Tibial artery (tissue), 4 donors: ENCODE results near the gene MRPS23.

Experiments
- DNase-seq, 2 donors: peaks; one replicate each; pipeline ENCODE4 v3.0.0-alpha.2; 2019
- H3K27ac ChIP-seq, 2 donors: fragments of 200-600 bp; sonication (generic) in 1 of 2; 1 replicate in 1 of 2; 2 replicates in 1 of 2; pipeline ENCODE4 v1.5.1; 2018 to 2019; ENCODE audit warnings: mild to moderate bottlenecking in 1 of 2
- H3K27me3 ChIP-seq, 2 donors: fragments of 200-600 bp; sonication (generic) in 1 of 2; one replicate each; pipeline versions ENCODE4 v1.5.1 to v1.6.0; 2016 to 2019
- H3K36me3 ChIP-seq, 3 donors: fragments of 200-600 bp; sonication (generic) in 2 of 3; one replicate each; pipeline ENCODE4 v1.5.1; 2016 to 2019; ENCODE audit warnings: mild to moderate bottlenecking in 2 of 3
- H3K4me1 ChIP-seq, 4 donors: fragments of 200-600 bp; sonication (generic) in 2 of 4; 1 replicate in 3 of 4; 2 replicates in 1 of 4; pipeline ENCODE4 v1.5.1; 2016 to 2019
- H3K4me3 ChIP-seq, 2 donors: fragments of 200-600 bp; sonication (generic) in 1 of 2; 1 replicate in 1 of 2; 2 replicates in 1 of 2; pipeline ENCODE4 v1.5.1; 2018 to 2019; ENCODE audit warnings: mild to moderate bottlenecking in 2 of 2
- H3K9me3 ChIP-seq, 3 donors: fragments of 200-600 bp; sonication (generic) in 1 of 3; one replicate each; pipeline ENCODE4 v1.5.1; 2016 to 2019
- intact Hi-C: fragments of 100-400 bp; cut with DNase I; formaldehyde crosslinking; loops from one replicate; pipeline ENCODE4 v1.15.0; 2023; ENCODE audit warnings: low total_unique reads
- TF ChIP-seq, protein P1 (sequence below), 2 experiments: fragments of 200-600 bp in 1 of 2; fragments of 450-650 bp in 1 of 2; IDR thresholded peaks; one replicate each; pipeline ENCODE4 v1.5.1; 2017 to 2019; ENCODE audit warnings: antibody characterized with exemption in 2 of 2, mild to moderate bottlenecking in 1 of 2, moderate library complexity in 1 of 2

MRPS23 gene

GRCh38 chr17:57866319-57866718, 16.5 kb upstream of the MRPS23 start:
- peaks cover 11 to 48% (median 43%) of the 10 kb centered on the region in 4 donors for H3K4me1 ChIP-seq
- no peak overlapping the region for H3K4me3 ChIP-seq
- TF ChIP-seq, protein P1, sequence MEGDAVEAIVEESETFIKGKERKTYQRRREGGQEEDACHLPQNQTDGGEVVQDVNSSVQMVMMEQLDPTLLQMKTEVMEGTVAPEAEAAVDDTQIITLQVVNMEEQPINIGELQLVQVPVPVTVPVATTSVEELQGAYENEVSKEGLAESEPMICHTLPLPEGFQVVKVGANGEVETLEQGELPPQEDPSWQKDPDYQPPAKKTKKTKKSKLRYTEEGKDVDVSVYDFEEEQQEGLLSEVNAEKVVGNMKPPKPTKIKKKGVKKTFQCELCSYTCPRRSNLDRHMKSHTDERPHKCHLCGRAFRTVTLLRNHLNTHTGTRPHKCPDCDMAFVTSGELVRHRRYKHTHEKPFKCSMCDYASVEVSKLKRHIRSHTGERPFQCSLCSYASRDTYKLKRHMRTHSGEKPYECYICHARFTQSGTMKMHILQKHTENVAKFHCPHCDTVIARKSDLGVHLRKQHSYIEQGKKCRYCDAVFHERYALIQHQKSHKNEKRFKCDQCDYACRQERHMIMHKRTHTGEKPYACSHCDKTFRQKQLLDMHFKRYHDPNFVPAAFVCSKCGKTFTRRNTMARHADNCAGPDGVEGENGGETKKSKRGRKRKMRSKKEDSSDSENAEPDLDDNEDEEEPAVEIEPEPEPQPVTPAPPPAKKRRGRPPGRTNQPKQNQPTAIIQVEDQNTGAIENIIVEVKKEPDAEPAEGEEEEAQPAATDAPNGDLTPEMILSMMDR (IDR thresholded peaks at IDR 0.05): no peak
- H3K36me3 ChIP-seq: peaks cover 14 to 28% (median 19%) of the 10 kb centered on the region in 3 donors
- no peaks in the 10 kb centered on the region for H3K27me3 ChIP-seq
- H3K27ac ChIP-seq: peak overlapping the region in 1 of 2 donors; percentile 82
- no peaks in the 10 kb centered on the region for H3K9me3 ChIP-seq
- no peak for DNase-seq
- intact Hi-C loops: loop anchor here (2.0 kb wide), 1 partner anchor 130 kb away; no protein-coding TSS in a partner anchor

GRCh38 chr17:57864273-57864672, 14.4 kb upstream of the MRPS23 start:
- TF ChIP-seq, protein P1 (IDR thresholded peaks at IDR 0.05): no peak
- Histone ChIP-seq H3K4me1 (peaks cover 11 to 64% (median 48%) of the 10 kb centered on the region in 4 donors), H3K36me3 (peaks cover 0 to 10% (median 8%) of the 10 kb centered on the region in 3 donors), H3K27ac (no peak overlapping the region), H3K27me3 (no peaks in the 10 kb centered on the region), H3K4me3 (no peak overlapping the region), H3K9me3 (no peaks in the 10 kb centered on the region)
- intact Hi-C loops: no loop called here
- no peak for DNase-seq

DNA sequence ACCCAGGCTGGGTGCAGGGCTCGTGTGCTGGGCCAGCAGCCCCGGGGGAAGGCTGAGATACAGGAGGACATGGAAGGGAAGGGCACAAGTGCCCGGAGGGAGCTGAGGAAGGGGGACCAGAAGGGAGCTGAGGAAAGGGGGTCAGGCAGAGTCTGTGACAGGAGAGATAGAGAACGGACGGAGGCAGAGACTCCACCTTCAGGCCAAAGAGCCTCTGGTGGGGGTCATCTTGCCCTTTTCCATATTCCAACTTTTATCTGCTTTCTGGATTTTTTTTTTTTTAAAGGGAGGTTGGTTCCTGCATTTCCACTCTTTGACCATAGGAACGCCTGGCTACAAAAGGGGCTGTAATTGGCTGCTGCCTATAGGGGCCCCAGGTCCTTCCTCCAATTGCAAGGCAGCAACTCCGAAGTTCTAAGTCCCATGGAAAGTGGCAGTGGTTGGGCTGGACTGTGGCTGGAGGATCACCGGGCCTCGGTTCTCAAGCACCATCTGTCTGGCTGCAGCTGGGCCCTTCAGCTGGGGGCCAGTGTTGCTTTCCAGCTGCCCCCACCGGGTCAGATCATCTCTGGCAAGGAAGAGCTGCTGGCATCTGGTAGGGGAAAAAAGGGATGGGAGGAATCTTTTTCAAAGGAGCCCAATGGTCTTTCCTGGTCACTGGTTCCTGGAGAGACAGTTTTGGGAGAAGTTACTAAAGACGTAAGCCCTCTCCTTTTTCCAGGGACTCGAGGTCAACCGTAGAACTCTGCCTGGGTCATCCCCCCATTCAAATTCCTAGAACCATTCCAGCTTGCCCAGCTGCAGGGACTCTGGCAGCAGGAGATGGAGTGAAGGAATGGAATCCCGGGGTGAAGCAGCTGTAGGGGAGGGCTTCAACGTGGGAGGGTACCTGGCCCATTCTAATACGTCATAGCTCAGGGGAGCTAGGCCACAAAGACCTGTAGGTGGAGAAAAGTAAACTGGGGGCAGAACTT, 13.1 kb upstream of the MRPS23 start:
- Histone ChIP-seq H3K36me3 (peaks cover 0 to 8% (median 5%) of the 10 kb centered on the region in 3 donors), H3K9me3 (no peaks in the 10 kb centered on the region), H3K4me1 (peaks cover 6 to 55% (median 39%) of the 10 kb centered on the region in 4 donors), H3K27ac (peak overlapping the region; percentile 88 to 95), H3K27me3 (no peaks in the 10 kb centered on the region), H3K4me3 (peak overlapping the region in 1 of 2 donors; percentile 54)
- DNase-seq: no peak
- TF ChIP-seq, protein P1 (IDR thresholded peaks at IDR 0.05): no peak
- intact Hi-C loops: no loop called here

GRCh38 chr17:57861790-57862693, 12.2 kb upstream of the MRPS23 start:
- intact Hi-C loops: no loop called here
- Histone ChIP-seq H3K36me3 (peaks cover 0 to 8% (median 5%) of the 10 kb centered on the region in 3 donors), H3K4me1 (peaks cover 6 to 50% (median 33%) of the 10 kb centered on the region in 4 donors), H3K4me3 (peak overlapping the region; percentile 54 to 74), H3K27me3 (no peaks in the 10 kb centered on the region), H3K9me3 (no peaks in the 10 kb centered on the region), H3K27ac (peak overlapping the region; percentile 88 to 95)
- DNase-seq: peak; percentile 79 to 89
- TF ChIP-seq, protein P1 (IDR thresholded peaks at IDR 0.05): no peak
